OCI-LY1 (cell line): ENCODE results near the gene FNIP2.
"Not testable (repeated sequence)": the region's sequence is repeated elsewhere in the genome, so short reads cannot be mapped to it uniquely, and the experiment has no call there.

Experiments used
- EZH2 ChIP-seq: fragments of 200-600 bp; sonication (generic), shearing (Covaris generic); IDR thresholded peaks from 2 replicates; pipeline ENCODE4 v1.8.0; 2017; ENCODE audit warnings: borderline replicate concordance, mixed run types, mild to moderate bottlenecking, antibody characterized with exemption, low read length, moderate library complexity, mixed read lengths
- TF ChIP-seq, protein P1 (sequence below): fragments of 200-600 bp; sonication (generic), shearing (Covaris generic); IDR thresholded peaks from 2 replicates; pipeline ENCODE4 v1.5.1; 2017; ENCODE audit warnings: mild to moderate bottlenecking, antibody characterized with exemption, low read length, moderate library complexity, mixed read lengths

- TF ChIP-seq, protein P1, sequence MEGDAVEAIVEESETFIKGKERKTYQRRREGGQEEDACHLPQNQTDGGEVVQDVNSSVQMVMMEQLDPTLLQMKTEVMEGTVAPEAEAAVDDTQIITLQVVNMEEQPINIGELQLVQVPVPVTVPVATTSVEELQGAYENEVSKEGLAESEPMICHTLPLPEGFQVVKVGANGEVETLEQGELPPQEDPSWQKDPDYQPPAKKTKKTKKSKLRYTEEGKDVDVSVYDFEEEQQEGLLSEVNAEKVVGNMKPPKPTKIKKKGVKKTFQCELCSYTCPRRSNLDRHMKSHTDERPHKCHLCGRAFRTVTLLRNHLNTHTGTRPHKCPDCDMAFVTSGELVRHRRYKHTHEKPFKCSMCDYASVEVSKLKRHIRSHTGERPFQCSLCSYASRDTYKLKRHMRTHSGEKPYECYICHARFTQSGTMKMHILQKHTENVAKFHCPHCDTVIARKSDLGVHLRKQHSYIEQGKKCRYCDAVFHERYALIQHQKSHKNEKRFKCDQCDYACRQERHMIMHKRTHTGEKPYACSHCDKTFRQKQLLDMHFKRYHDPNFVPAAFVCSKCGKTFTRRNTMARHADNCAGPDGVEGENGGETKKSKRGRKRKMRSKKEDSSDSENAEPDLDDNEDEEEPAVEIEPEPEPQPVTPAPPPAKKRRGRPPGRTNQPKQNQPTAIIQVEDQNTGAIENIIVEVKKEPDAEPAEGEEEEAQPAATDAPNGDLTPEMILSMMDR = not testable (repeated sequence)
- not testable (repeated sequence) for TF ChIP-seq EZH2
Measured at GRCh38 chr4:158920452-158920996, 151.7 kb downstream of the FNIP2 start.
